M059J (cell line): Measurements from ENCODE around the gene TTLL9. TPM values are rescaled to one million over a fixed set of nuclear protein-coding genes. Genes with fewer than 3 reads are reported as not detected.

Experiments used
- DNase-seq: peaks from one replicate; pipeline ENCODE4 v3.0.0-alpha.2; 2012; ENCODE audit warnings: low read depth
- total RNA-seq: library from RNA; depleted of rRNA; stranded (reverse); fragments of >200 nt; shearing (Covaris generic); gene quantifications from 2 replicates; pipeline ENCODE4 v1.2.3, GENCODE V29; 2014

Gene TTLL9
- total RNA-seq, 1 experiment from 2014 or later: not detected

DNA sequence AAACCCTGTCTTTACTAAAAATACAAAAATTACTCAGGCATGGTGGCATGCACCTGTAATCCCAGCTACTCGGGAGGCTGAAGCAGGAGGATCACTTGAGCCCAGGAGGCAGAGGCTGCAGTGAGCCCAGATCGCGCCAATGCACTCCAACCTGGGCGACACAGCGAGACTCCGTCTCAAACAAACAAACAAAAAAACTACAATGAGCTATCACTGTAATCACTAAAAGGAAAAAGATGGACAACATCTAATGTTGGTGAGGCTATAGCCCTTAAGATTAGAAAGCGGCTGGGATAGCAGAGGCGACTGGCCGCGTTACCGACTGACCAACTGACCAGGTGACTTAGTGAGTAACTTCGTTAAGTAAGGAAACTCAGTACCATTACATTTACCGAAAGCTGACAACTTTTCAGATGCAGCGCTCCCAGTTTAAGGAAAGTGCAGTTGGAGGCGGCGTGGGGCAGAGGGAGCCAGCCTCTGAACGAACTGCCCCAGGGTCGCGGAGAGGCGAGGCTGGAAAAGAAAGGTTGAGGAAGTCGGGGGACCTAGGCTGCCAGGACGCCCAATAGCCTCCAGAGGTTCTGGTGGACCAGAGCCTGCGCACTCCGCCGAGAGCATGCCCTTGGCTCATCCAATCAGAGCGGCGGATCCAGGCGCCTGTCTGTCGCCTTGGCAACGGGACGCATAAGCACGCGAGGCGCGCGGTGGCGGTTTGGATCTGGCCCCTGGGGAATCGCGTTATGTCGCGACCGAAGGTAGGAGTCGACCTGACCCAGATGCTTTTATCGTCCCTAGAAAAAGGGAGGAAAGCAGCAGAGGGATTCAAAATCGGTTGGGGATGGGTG, 8.9 kb downstream of the TTLL9 start:
- DNase-seq: peak; percentile 98

DNA sequence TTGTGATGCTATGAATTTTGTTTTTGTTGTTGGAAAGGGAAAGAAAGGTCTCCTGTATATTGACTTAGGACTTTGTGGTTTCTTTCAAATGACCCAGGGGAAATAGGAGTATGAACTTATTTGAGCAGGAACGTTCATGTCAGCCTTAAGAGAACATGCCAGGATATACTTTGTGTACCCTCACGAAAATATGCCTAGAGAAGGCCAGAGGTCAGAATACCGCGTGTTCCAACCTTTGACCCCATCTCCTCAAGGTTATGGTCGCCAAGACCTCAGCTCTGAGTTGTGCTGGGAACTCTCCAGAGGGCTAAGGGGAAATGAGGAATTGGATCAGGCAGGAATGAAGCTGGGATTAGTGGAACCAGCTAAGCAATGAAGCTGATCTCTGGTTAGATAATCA, 11.5 kb downstream of the TTLL9 start:
- DNase-seq: no peak

DNA sequence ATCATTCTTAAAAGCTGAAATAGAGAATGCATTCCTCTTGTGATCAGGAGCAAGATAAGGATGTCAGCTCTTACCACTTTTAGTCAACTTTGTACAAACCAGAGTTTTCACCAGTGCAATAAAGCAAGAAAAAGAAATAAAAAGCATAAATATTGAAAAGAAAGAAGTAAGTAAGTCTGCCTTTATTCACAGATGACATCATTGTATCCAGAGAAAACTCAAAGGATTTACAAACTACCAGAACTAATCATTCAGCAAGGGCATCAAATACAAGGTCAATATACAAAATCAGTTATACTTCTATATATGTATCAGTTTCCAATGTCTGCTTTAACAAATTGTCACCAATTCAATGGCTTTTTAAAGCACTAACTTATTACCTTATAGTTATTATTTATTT, 13.4 kb downstream of the TTLL9 start:
- DNase-seq: no peak

DNA sequence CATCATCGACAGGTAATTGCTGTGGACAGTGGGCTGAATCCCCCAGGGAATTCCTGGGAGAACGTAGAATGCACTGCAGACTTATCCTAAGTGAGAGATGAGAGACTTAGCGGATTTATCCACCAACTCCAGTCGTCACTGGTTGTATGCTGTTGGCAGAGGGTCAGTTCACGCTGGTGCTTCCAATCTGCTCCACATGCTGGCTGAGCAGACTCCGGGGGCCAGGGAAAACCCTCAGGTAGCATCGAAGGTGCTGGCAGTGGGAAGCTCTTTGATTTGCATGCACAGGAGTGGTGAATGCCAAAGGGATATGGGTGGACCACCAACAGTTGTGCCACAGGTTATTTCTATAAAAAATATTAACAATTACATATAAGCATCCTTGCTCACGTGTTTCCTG, 20.2 kb downstream of the TTLL9 start:
- no peak for DNase-seq

DNA sequence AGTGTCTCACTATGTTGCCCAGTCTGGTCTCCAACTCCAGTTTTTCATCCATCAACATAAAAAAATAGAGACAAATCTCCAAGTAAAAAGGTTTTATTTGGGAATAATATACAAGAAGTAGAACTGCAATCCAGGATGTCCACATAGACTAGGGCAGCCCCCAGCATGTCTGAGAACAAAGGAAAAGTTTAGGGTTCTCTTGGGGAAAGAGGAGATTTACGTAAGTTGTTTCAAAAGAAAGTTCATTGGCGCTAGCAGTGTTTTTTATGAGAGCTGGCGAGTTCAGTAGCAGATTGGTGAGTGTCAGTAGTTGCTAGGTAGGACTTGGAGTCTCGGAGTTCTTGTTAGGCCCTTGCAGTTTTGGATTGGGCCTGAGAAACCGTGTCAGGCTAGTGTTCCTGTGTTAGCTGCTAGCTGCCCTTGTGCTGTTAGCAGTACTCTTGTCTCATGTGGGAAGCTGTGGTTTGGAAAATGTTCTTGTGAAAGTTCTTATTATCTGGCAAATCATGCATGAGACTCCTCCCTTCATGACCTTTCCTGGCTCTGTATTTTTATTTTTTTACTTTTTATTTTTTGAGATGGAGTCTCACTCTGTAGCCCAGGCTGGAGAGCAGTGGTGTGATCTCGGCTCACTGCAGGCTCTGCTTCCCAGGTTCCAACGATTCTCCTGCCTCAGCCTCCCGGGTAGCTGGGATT, 24.7 kb downstream of the TTLL9 start:
- peak; percentile 75 for DNase-seq

DNA sequence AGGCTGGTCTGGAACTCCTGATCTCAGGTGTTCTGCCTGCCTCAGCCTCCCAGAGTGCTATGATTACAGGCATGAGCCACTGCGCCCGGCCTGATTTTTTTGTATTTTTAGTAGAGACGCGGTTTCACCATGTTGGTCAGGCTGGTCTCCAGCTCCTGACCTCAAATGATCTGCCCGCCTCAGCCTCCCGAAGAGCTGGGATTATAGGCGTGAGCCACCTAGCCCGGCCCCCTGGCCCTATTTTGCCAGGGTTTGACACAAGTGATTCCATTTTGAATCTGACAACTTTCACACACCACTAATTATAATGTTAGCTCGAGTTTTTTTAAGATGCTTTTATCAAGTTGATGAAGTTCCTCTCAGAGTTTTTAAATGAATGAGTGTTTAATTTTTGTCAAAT, 25.6 kb downstream of the TTLL9 start:
- DNase-seq: no peak

DNA sequence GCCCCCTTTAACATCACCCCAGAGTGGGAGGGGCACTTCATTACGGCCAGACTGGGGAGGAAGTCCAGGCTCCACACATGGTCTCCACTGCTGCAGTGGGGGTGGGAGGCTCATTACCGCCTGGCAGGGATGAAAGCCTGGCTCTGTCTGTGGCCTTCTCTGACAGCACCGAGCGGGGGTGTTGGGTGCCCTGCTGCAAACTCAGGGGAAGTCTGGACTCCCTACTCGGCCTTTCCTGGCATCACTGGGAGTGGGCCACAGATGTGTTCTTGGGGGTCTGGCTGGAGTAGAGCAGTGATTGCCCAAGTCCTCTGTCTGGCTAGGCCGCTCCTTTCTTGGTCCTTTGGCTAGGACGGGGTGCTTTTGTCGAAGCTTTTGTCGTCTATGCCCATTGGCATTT, 27.1 kb downstream of the TTLL9 start:
- DNase-seq: no peak

DNA sequence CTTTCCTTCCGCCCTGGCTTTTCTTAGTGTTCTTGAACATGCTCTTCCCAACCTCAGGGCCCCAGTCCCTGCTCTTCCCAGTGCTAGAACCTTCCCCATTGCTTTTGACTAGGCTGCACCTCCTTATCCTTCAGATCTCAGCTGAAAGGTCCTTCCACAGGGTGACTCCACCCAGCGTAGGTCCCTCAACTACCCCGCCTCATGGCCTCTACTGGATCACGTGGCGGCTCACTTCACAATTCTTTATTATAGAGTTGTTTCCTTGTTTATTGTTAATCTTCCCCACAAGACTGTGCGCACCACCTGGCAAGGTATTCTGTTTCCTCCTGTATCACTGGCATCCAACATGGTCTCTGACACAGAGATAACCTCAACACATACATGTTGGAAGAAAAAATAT, 31.2 kb downstream of the TTLL9 start:
- DNase-seq: no peak

DNA sequence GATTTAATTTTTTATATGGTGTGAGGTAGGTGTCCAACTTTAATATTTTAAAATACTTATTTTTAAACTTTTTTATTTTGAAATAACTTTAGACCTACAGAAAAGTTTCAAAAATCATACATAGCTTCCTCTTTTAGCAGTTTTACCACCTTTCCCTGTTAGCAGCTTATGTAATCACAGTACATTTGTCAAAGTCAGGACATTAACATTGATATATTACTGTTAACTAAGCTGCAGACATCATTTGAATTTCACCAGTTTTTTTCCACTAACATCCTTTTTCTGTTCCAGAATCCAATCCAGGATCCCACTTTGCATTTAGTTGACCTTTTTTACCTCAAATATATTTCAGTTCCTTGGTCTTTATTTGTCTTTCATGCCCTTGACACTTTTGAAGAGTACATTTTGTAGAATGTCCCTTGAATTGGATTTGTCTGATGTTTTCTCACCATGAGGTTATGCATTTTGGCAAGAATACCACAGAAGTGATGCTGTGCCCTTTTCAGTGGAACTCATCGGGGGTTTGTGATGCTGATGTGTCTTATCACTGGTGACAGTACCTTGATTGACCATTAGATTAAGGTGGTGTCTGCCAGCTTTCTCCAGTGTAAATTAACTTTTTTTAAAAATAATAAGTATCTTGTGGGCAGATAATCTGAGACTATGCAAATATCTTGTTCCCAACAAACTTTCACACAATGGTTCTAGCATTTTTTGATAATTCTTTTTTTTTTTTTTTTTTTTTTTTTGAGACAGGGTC, 33.4 kb downstream of the TTLL9 start:
- no peak for DNase-seq

DNA sequence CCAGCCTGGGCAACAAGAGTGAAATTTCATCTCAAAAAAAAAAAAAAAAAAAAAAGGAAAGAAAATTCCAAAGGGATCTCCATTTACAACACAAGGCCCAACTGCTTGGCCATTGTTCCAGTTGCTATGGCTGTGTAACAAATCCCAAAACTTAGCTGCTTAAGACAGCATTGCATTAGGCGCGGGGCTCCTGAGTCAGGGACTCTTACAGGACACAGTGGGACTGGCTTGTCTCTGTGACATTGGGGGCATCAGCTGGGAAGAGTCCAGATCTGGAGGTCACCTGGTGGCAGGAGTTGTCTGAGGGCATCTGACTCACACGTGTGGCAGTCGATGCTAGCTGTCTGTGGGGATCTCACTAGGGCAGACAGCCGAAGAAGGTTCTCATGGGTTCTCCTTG, 35.6 kb downstream of the TTLL9 start:
- DNase-seq: no peak

DNA sequence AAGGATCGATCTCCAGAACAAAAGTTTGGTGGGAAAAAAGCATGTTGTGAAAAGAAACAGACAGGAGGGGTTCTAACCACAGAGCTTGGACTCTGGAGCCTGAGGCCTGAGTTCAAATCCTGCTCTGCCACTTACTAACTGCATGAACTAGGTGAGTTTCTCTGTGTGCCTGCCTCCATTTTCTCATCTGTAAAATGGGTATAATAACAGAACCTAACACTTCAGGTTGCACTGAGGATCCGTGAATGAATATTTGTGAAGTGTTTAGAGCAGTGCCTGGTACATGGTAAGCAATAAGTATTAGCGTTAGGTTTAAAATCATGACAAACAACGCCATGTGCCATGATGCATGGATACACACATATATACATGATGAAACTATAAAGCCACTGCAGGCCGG, 36.6 kb downstream of the TTLL9 start:
- DNase-seq: no peak

DNA sequence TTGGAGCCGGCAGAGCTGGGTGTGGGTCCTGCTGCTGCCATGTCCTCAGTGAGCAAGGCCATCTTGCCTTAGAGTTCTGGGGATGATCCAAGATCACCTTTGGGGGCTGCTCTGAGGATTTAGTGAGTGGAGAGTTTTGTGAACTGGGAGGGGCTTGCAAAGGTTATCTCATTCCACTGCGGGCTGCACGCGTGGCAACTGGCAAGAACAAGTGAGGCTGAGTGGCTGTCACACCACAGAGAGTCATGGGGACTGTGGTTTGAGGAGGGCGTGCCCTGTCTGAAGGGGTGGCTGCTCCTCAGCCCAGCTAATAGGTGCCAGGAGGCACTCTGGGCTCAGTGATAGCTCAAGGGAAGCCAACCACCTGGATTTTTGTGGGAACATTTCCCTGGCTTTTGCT, 37.6 kb downstream of the TTLL9 start:
- DNase-seq: peak; percentile 20

DNA sequence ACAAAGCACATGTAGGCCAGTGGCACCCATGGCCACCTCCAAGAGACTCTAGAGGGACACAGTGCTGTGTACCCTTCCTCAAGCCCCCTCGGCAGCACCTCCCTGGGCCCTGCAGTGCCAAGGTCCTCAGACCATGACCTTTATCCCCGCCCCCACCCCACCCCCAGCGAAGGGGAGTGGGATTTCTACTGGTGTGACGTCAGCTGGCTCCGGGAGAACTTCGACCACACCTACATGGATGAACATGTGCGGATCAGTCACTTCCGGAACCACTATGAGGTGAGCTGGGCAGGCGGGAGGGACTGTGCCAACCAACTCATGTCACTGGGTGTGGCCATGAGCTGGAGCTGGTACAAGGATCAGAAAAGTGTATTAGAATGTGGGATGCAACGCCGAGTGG, 38.0 kb downstream of the TTLL9 start:
- DNase-seq: no peak

DNA sequence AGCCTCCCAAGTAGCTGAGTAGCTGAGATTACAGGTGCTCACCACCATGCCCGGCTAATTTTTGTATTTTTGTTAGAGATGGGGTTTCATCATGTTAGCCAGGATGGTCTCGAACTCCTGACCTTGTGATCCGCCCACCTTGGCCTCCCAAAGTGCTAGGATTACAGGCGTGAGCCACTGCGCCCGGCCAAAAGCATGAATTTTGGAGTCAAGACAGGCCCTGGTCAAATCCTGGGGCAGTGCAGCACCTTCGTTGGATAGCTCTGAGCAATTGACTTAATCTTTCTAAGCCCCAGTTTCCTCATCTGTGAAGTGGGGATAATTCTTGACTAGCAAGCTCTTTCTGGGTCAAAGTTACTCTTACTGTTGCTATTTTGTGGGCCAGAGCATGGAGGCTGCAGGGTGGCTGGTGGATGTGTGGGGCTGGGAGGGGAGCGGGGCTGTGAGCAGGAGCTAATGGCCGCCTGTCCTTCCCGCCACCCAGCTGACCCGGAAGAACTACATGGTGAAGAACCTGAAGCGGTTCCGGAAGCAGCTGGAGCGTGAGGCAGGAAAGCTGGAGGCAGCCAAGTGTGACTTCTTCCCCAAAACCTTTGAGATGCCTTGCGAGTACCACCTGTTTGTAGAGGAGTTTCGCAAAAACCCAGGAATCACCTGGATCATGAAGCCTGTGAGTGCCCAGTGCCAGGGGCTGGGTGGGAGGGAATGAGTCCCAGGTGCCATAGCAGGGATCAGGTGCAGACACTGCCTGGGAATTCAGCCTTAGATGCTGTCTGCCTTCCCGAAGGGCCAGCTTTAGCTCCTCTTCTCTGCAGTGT, 39.0 kb downstream of the TTLL9 start:
- DNase-seq: no peak

DNA sequence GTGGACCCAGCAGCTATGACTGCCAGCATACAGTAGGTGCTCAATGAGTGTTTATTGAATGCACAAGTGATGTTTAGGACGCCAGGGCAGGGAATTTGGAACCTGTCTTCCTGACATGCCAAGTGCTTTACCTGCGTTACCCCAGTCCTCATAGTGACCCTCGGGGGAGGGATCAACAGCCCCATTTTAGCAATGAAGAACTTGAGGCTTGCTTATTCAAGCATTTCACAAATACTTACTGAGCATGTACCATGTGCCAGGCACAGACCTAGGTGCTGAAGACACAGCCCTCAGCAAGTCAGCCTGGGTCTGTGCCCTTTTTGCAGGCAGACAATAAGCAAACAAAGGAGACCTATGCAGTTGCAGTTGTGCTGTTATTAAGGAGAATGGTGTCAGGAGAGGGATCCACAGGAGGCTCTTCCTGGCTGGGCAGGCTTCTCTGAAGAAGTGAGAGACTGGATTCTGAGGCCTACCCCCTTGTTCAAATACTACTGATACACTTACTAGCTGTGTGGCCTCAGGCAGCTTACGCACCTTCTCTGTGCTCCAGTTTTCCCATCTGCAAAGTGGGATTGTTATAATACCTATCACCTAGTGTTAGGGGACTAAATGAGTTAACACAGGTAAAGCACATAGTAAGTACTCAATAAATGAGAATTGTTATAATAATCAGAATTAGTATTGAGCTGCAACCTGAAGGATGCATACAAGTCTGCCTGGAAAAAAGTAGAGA, 39.8 kb downstream of the TTLL9 start:
- no peak for DNase-seq

DNA sequence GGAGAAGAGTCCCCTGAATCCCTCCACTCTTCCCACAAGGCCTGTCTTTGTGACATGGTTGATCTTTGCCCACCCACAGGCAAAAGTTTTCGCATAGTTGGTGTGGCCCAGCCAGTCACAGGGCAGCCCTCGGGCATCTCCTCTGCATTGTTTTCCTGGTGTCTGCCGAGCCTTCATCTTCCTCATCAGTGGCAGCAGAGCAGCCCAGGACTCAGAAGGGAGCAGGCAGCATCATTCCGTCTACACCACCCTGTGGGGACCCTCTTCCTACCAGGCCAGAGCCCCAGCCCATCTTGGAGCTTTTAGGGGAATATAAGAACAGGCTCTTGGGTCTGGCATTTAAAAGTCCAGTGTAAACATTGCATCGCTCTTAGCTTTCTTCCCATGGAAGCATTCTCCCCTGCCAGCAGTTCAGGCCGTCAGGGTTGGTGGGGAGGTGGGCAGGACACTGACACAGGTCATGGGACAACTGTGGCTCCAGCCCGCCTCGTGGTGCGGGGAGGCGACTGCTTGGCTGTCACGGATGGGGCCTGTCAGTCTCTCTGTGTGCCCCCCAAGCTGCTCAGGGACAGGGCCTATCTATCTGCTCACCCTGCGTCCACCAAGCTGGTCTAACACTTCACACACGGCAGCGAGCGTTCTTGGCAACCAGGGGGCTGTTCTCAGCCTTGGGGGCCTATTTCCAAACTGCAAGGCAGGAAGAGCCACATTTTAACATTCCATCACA, 43.2 kb downstream of the TTLL9 start:
- DNase-seq: no peak

DNA sequence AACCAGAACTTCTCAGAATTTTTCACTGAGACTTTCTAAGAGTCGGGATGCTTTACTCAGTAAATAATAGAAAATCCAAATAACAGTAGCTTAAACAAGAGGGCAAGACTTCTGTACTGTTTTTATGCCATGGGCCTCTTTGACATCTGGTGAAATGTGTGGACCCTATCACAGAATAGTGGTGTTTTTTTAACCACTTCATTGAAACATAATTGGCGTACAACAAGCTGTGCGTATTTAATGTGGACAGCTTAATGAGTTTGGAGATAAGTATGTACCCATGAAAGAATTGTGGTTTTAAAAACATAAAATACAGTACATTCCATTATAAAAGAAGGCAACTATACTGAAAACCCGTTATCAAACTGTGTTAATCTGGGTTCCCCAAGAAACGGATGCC, 43.7 kb downstream of the TTLL9 start:
- no peak for DNase-seq

DNA sequence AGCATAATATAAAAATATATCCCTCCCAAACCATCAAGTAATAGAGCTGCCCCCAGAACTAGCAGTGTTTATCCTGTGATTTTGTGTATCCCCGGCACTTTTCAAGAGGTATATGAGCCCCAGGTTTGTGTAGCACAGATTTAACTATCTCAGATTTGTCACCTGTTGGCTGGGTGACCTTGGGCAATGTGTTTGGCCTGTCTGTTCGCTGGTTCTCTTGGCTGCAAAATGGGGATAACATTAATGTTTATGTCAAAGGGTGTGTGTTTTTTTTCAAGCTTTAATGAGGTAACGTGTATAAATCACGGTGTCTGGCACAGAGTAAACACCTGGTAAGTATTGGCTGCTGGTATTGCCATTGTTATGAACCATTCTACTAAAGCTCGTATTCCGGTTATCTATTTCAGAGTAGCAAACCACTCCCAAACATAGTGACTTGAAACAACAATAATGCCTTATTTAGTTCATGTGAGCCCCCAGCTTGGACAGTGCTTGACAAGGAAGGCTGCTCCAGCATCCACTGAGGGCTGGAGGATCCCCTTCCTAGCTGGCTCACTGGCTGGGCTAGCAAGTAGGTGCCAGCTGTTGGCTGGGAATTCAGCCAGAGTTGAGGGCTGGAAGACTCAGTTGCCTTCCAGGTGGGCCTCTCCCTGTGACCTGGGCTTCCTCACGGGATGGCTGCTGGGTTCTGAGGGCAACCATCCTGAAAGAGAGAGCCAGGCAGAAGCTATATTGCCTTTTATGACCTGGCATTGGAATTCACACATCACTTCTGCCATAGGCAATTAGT, 45.3 kb downstream of the TTLL9 start:
- no peak for DNase-seq

DNA sequence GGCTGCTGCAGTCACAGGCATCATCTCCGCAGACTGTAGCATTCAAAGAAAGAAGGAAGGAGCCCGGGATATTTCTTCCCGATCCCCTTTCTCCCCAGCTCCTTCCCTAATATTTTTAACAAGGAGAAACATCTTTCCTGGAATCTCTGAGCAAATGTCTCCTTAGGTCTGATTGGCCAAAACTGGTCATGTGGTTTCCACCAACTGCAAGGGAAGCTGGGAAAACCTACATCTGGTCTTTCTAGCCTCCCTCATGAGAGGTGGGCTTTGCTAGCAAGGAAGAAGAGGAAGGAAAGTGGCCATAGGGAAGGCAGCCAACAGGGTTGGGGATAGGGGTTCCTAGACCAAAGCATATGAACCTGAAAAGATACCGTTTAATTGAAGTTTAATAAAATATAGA, 46.3 kb downstream of the TTLL9 start:
- no peak for DNase-seq
